ENCODE results near the gene CUL2.

DNA sequence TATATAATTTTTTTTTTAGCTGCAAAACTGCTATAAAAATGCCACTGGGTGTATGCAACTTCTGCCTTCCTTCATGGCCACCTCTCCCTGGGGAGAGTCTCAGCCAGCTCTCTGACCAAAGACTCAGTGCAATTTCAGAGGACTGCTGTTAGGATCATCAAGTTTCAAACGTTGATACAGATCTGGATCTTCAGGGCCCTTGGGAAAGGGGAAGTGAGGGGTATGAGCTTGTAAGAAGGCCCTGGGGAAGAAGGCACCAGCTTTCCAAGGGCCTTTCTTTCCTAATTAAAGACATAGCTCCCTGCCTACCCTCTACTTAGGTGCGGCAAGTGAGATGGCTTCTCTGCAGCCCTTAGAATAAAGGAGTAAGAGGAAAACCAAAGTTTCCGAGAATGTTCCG, 130.4 kb downstream of the CUL2 start:
- no peak for TF ChIP-seq CTCF (IDR thresholded peaks at IDR 0.05)
- TF ChIP-seq POLR2A (IDR thresholded peaks at IDR 0.05), result no peak
